Activated naive CD8-positive, alpha-beta T cell (primary cell): Measurements from ENCODE around the gene HTR1B.

ENCODE experiments used
- H3K27ac Mint-ChIP-seq: one replicate; pipeline ENCODE4 v1.8.0; 2021; ENCODE audit warnings: mixed read lengths
- H3K27me3 Mint-ChIP-seq: one replicate; pipeline ENCODE4 v1.8.0; 2021; ENCODE audit warnings: mixed read lengths
- H3K36me3 Mint-ChIP-seq: one replicate; pipeline ENCODE4 v1.8.0; 2021; ENCODE audit warnings: mixed read lengths
- H3K4me1 Mint-ChIP-seq: one replicate; pipeline ENCODE4 v1.8.0; 2021; ENCODE audit warnings: low read depth, mixed read lengths
- H3K4me3 Mint-ChIP-seq: one replicate; pipeline ENCODE4 v1.8.0; 2021; ENCODE audit warnings: mild to moderate bottlenecking, mixed read lengths
- H3K9me3 Mint-ChIP-seq: one replicate; pipeline ENCODE4 v1.8.0; 2021; ENCODE audit warnings: low read depth, mixed read lengths

The HTR1B gene

DNA sequence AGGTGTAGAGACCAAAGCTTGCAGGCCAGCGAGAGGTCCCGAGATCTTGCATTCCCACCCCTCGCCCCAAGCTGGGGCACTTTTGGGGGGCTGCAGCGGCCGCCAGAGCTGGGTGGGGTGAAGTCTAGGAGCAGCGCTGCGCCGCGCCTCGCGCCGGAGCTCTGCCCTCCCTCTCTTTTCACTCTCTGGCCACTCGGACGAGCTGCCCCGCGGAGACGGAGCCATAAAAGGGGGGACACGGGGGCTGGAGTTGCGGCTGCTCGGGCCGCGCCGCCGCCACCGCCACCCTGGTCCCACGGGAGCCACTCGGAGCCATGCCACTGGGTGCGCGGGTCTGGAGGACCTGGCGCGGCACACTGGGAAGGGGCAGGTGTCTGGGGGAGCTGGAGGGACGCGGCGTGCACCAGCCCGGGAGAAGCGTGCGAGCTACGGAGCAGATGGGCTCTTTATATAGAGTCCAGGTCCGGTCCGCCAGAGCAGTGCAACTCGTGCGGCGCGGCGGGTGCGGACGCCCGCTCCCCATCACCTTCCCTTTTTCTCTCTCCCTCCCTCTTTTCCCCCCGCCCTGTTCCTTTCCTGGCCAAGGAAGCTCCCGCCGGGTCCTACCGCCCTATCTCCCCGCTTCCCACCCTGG lies 687 bp upstream of the HTR1B start:
- Mint-ChIP-seq H3K4me1 (peaks cover 20% of the 10 kb centered on the region), H3K4me3 (no peak overlapping the region), H3K27me3 (peaks cover 48% of the 10 kb centered on the region), H3K9me3 (peaks cover 4% of the 10 kb centered on the region), H3K27ac (no peak overlapping the region), H3K36me3 (no peaks in the 10 kb centered on the region)

DNA sequence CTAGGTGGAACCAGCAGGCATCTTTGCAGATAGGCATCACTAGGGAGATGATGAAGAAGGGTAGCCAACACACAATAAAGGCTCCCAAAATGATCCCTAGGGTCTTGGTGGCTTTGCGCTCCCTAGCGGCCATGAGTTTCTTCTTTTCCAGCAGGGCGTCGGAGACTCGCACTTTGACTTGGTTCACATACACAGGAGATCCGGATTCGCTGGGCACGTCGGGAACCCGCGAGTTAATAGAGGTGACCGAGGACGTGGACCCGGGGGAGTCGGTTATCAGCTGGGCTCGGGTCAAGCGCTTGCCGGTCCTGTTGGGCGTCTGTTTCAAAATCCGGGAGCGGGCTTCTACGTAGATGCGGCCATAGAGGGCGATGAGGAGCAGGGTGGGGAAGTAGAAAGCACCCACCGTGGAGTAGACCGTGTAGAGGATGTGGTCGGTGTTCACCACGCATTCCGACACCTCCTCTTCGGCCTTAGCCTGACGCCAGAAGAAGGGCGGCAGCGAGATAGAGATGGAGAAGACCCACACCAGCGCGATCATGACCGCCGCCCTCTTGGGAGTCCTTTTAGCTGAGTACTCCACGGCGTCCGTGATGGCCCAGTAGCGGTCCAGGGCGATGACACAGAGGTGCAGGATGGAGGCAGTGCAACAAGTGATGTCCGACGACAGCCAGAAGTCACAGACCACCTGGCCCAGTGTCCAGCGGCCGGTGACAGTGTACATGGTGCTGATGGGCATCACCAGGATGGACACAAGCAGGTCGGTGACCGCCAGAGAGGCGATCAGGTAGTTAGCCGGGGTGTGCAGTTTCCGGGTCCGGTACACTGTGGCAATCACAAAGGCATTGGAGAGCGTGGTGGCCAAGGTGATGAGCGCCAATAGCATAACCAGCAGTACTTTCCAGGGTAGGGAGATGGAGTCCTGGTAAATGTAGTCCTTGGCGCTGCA lies 658 bp downstream of the HTR1B start:
- Mint-ChIP-seq H3K4me3 (peak overlapping the region; percentile 59), H3K9me3 (peaks cover 2% of the 10 kb centered on the region), H3K27ac (no peak overlapping the region), H3K27me3 (peaks cover 51% of the 10 kb centered on the region), H3K36me3 (no peaks in the 10 kb centered on the region), H3K4me1 (peaks cover 20% of the 10 kb centered on the region)

DNA sequence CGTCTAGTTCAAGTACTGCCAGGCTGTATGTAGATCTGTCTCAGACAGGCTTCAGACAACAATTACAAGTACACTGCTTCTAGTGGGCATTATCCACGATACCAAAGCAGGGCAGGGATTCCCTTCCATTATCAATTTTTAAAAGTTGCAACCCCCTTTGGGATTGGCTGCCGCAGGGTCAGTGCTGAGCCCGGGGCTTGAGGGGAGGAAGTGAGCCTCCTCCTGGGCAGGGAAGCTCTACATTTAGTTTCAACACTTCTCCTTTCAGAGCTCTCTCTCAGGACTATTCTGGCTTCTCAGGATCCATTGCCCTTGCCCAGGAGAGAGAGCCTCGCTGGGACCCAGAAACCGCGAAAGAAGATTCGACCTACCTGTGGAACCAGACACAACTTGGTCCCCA lies 1.5 kb downstream of the HTR1B start:
- H3K4me1 Mint-ChIP-seq: peaks cover 20% of the 10 kb centered on the region
- H3K27ac Mint-ChIP-seq: no peak overlapping the region
- H3K27me3 Mint-ChIP-seq: peaks cover 45% of the 10 kb centered on the region
- no peak overlapping the region for H3K4me3 Mint-ChIP-seq
- H3K9me3 Mint-ChIP-seq: no peaks in the 10 kb centered on the region
- H3K36me3 Mint-ChIP-seq: no peaks in the 10 kb centered on the region

GRCh38 chr6:77458421-77458820 lies 4.9 kb downstream of the HTR1B start:
- Mint-ChIP-seq H3K4me1 (peaks cover 9% of the 10 kb centered on the region), H3K27me3 (peaks cover 30% of the 10 kb centered on the region), H3K4me3 (no peak overlapping the region), H3K36me3 (no peaks in the 10 kb centered on the region), H3K9me3 (no peaks in the 10 kb centered on the region), H3K27ac (no peak overlapping the region)

GRCh38 chr6:77457720-77458349 lies 5.5 kb downstream of the HTR1B start:
- peaks cover 5% of the 10 kb centered on the region for H3K4me1 Mint-ChIP-seq
- H3K36me3 Mint-ChIP-seq: no peaks in the 10 kb centered on the region
- H3K27ac Mint-ChIP-seq: no peak overlapping the region
- H3K4me3 Mint-ChIP-seq: no peak overlapping the region
- no peaks in the 10 kb centered on the region for H3K9me3 Mint-ChIP-seq
- peaks cover 25% of the 10 kb centered on the region for H3K27me3 Mint-ChIP-seq

- Mint-ChIP-seq H3K4me3 (no peak overlapping the region), H3K27me3 (peaks cover 15% of the 10 kb centered on the region), H3K27ac (no peak overlapping the region), H3K9me3 (no peaks in the 10 kb centered on the region), H3K36me3 (no peaks in the 10 kb centered on the region), H3K4me1 (no peaks in the 10 kb centered on the region)
Measured at GRCh38 chr6:77456531-77457248, 6.6 kb downstream of the HTR1B start.

DNA sequence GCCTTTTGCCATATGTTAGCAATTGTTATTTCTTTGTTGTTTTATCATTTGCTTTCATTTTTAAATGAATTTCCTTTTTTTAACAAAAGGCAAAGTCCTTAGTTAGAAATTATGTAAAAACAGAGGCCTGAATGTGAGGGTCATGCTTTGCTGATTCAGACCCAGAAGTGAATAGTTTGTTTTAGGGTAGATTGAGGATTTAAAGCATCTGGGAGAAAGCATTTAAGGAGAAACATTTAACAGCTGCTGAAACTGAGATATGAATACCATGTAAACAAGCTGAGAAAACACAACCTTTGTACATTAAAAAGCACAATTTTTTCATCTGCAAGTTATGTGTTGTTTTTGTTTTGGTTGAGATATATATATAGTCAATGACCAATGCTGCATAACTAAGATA lies 8.0 kb downstream of the HTR1B start:
- no peaks in the 10 kb centered on the region for H3K4me1 Mint-ChIP-seq
- H3K9me3 Mint-ChIP-seq: no peaks in the 10 kb centered on the region
- no peak overlapping the region for H3K27ac Mint-ChIP-seq
- H3K27me3 Mint-ChIP-seq: peaks cover 10% of the 10 kb centered on the region
- H3K36me3 Mint-ChIP-seq: no peaks in the 10 kb centered on the region
- no peak overlapping the region for H3K4me3 Mint-ChIP-seq

GRCh38 chr6:77454386-77454785 lies 8.9 kb downstream of the HTR1B start:
- H3K4me3 Mint-ChIP-seq: no peak overlapping the region
- peaks cover 7% of the 10 kb centered on the region for H3K27me3 Mint-ChIP-seq
- no peaks in the 10 kb centered on the region for H3K9me3 Mint-ChIP-seq
- H3K27ac Mint-ChIP-seq: no peak overlapping the region
- H3K4me1 Mint-ChIP-seq: no peaks in the 10 kb centered on the region
- no peaks in the 10 kb centered on the region for H3K36me3 Mint-ChIP-seq

GRCh38 chr6:77451466-77451865 lies 11.8 kb downstream of the HTR1B start:
- peaks cover 2% of the 10 kb centered on the region for H3K27me3 Mint-ChIP-seq
- H3K36me3 Mint-ChIP-seq: no peaks in the 10 kb centered on the region
- no peaks in the 10 kb centered on the region for H3K9me3 Mint-ChIP-seq
- H3K27ac Mint-ChIP-seq: no peak overlapping the region
- no peaks in the 10 kb centered on the region for H3K4me1 Mint-ChIP-seq
- H3K4me3 Mint-ChIP-seq: no peak overlapping the region

- H3K27me3 Mint-ChIP-seq: no peaks in the 10 kb centered on the region
- no peaks in the 10 kb centered on the region for H3K4me1 Mint-ChIP-seq
- H3K9me3 Mint-ChIP-seq: no peaks in the 10 kb centered on the region
- H3K27ac Mint-ChIP-seq: no peak overlapping the region
- H3K4me3 Mint-ChIP-seq: no peak overlapping the region
- no peaks in the 10 kb centered on the region for H3K36me3 Mint-ChIP-seq
Measured at GRCh38 chr6:77450924-77451323, 12.4 kb downstream of the HTR1B start.

- no peaks in the 10 kb centered on the region for H3K4me1 Mint-ChIP-seq
- H3K27ac Mint-ChIP-seq: no peak overlapping the region
- H3K36me3 Mint-ChIP-seq: no peaks in the 10 kb centered on the region
- H3K4me3 Mint-ChIP-seq: no peak overlapping the region
- H3K27me3 Mint-ChIP-seq: no peaks in the 10 kb centered on the region
- no peaks in the 10 kb centered on the region for H3K9me3 Mint-ChIP-seq
Measured at GRCh38 chr6:77448546-77448945, 14.7 kb downstream of the HTR1B start.

- H3K27ac Mint-ChIP-seq: no peak overlapping the region
- no peaks in the 10 kb centered on the region for H3K9me3 Mint-ChIP-seq
- no peaks in the 10 kb centered on the region for H3K4me1 Mint-ChIP-seq
- H3K36me3 Mint-ChIP-seq: no peaks in the 10 kb centered on the region
- no peaks in the 10 kb centered on the region for H3K27me3 Mint-ChIP-seq
- no peak overlapping the region for H3K4me3 Mint-ChIP-seq
Measured at GRCh38 chr6:77447254-77447653, 16.0 kb downstream of the HTR1B start.

GRCh38 chr6:77446249-77446648 lies 17.0 kb downstream of the HTR1B start:
- no peak overlapping the region for H3K4me3 Mint-ChIP-seq
- no peaks in the 10 kb centered on the region for H3K36me3 Mint-ChIP-seq
- H3K4me1 Mint-ChIP-seq: no peaks in the 10 kb centered on the region
- no peak overlapping the region for H3K27ac Mint-ChIP-seq
- peaks cover under 1% of the 10 kb centered on the region for H3K9me3 Mint-ChIP-seq
- no peaks in the 10 kb centered on the region for H3K27me3 Mint-ChIP-seq

DNA sequence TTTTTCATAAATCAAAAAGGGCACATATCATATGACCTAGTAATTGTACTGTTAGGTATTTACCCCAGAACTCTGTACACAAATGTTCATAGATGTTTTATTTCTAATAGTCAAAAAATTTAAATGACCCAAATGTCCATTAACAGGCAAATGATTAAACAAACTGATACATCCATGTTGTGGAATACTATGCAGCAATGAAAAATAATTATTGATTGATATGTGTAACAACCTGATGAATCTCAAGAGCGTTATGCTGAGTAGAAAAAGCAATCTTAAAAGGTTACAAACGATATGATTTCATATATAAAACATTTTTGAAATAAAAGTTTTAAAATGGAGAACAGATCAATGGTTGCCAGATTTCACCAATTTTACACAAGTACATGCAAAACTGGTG lies 18.1 kb downstream of the HTR1B start:
- Mint-ChIP-seq H3K9me3 (peaks cover 3% of the 10 kb centered on the region), H3K36me3 (no peaks in the 10 kb centered on the region), H3K27me3 (no peaks in the 10 kb centered on the region), H3K4me3 (no peak overlapping the region), H3K27ac (no peak overlapping the region), H3K4me1 (no peaks in the 10 kb centered on the region)
